DMS 273 (cell line): ENCODE measurements around the gene EFHD1.
"Not testable (repeated sequence)": the region's sequence is repeated elsewhere in the genome, so short reads cannot be mapped to it uniquely, and the experiment has no call there.

Experiments used
- DNase-seq: peaks from one replicate; lab custom pipeline; 2025; ENCODE audit not compliant: unreplicated experiment; lab: John Stamatoyannopoulos, UW

Gene EFHD1

DNA sequence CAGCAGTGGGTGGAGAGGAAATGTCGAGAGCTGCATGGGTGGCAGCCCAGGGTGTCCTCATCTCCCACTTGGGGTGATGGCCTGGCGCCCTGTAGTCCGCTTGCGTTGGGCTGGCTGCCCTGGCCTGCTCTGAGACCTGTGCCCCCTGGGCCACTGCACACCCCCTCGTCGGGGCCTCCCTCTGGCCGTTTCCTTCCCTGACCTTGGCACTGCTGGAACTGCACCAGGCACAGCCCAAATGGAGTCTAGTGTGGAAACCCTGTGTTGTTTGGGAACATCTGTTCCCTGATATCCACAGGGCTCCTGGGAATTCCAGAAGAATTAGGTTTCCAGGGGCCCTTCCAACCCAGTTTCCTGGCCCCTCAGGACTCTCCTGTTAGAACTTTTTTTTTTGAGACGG is 13.9 kb downstream of the EFHD1 start:
- peak; percentile 71 for DNase-seq

DNA sequence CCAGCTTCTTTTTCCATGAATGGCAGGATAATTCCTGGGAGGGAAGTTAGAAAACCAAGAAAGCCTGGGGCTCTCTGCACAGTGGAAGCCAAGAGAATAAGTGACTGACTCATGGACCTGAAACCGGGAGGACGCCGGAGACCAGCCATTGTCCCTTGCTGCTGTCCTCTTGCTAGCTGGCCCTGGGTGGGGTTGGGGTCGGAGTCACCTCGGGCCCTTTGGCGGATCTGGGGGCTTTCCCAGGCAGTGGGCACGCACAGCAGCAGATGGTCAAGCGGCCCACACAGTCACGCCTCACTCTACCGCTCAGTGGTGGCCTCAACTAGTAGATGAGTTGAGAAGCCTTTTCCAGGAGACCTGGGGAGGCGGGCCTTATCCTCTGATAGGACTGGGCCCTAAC is 15.6 kb downstream of the EFHD1 start:
- DNase-seq, result no peak

DNA sequence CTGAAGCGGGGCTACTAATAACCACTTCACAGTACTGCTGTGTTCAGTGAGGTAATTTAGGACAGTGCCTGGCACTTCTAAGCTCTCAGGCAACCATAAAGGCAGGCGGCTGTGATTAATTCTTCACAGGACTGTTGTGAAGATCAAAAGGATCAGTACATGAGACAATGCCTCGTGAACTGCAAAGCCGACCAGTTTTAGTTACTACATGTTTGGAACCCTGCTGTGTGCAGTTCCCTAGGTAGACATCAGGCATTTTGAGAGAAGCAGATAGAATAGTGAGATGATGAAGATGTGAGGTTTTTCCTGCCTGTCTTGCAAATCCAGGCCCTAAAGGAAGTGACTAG is 19.1 kb downstream of the EFHD1 start:
- no peak for DNase-seq

DNA sequence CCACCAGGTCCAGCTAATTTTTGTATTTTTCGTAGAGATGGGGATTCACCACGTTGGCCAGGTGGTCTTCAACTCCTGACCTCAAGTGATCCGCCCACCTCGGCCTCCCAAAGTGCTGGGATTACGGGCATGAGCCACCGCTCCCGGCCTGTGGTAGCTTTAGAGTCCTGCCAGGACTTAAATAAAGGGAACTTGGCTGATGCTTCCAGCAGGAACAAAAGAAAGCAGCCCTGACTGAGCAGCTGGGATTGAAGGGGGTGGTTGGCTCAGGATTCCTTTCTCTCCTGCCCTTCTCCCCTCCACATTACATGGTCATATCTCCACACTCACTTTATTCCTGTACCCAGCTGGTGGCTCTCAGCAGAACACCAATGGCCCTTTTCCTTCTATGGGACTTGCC is 20.0 kb downstream of the EFHD1 start:
- no peak for DNase-seq

DNA sequence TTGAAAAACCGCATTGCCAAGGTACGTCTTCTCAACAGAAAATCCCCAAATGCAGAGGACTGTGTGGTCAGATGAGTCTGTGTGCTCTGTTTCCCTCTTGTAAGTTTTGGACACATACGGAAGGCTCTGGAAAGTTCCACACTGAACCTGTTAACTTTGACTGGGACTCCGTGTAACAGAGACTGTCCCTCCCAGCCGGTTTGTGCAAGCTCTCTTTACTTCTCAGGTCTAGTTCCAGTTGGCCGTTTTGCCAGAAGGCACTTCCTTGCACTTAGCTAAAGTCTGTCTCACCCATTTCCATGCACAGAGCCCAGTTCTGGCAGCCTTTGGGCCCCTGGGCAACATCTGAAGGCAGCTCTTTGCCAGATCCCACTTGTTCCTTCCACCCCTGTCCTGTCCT is 22.0 kb downstream of the EFHD1 start:
- DNase-seq, result no peak

DNA sequence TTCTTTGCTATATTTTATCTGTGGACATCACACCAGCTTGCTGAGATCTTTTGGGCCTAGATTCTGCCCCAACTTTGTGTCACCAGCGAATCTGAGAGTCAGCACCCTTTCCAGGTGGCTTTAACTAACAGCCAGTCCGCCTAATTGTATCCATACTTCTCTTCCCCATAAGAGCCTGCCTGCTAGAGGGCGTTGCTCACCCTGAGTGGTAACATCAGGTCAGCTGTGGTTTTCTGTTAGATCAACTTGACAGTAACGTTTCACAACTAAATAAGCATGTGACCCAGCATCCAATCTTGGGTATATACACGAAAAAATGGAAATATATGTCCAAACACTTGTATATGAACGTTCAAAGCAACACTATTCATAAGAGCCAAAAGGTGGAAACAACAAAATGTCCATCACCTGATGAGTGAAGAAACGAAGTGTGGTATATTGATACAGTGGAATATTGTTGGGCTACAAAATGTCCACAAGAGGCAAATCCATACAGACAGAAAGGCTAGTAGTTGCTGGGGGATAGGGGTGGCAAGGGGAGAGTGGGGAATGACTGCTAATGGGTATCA is 24.9 kb downstream of the EFHD1 start:
- DNase-seq, result no peak

DNA sequence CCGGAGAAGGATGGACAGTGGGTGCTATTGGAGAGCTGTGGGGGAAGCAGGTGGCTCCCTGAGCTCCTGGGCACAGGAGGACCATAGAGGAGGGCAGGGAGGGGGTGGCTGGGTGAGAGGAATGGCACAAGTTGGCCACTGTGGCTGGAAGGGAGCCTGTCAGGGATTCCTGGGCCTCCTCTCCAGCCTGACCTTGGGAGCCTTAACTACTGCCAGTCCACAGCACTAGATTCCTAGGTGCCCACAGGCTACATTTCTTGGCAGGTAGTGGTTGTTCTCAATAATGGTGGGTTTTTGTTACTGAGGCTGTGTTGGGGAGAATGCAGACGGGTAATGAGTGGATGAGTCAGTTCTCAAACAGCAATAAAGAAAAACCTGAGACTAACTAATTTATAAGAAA is 26.0 kb downstream of the EFHD1 start:
- no peak for DNase-seq

DNA sequence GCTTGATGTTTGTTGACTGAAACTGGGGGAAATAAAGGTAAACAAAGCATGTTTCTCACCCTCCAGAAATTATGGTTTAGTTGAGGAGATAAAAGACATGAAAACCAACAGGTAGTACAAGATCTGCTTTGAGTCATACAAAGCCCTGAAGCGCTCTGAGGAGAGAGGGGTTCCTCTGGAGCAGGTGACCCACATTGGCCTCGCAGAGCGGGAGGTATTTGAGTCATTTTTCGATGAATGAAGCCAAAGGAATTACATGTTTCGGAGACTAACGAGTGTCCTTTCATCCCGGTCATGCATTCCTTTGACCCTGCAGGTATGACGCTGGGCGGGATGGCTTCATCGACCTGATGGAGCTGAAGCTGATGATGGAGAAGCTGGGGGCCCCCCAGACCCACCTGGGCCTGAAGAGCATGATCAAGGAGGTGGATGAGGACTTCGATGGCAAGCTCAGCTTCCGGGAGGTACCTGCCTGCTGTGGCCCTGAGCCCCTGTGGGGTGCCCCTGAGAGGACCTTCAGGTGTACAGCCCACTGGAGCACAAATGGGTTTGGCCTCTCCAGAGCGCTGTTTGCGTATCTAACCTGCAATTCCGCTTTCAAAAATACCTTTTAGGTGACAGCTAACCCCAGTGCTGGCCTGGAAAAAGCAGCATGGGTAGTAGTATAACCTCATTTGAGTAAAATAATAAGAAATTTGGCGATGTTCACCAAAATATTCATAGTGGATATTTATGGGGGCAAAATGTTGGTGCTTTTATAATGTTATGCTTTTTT is 29.3 kb downstream of the EFHD1 start:
- no peak for DNase-seq

DNA sequence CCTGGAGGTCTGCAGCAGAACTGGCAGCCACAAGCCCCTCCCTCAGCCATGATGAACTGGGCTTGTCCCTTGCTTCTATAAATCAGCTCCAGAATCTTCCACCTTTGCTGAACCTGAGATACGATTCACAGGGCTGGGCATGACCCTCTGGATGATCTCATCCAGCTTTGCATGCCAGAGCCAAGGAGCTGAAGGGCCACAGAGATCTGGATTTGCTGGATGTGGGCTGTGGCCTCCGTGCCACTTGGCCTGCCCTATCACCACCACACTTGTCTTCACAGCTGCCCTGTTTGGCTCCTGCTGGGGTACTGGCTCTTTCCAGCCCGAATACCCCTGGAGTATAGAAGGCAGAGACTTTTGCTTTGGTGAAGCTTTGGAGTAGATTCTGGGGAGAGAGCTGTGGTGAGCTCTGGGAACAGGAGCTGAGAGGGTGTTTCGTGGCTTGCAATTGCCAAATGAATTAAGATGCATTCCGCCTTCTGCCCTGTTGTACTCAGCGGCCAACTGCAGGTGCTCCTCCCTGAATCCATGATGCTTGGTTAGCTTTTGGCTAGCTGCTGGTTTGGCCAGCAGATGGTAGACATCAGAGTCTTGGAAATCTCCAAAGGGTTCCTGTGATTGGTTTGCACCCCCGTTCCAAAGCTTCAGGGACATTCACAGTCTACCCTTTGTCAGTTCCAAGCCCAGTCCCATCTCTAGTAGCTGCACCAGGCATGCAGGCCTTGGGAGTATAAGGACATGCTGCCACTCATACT is 32.8 kb downstream of the EFHD1 start:
- DNase-seq, result no peak

DNA sequence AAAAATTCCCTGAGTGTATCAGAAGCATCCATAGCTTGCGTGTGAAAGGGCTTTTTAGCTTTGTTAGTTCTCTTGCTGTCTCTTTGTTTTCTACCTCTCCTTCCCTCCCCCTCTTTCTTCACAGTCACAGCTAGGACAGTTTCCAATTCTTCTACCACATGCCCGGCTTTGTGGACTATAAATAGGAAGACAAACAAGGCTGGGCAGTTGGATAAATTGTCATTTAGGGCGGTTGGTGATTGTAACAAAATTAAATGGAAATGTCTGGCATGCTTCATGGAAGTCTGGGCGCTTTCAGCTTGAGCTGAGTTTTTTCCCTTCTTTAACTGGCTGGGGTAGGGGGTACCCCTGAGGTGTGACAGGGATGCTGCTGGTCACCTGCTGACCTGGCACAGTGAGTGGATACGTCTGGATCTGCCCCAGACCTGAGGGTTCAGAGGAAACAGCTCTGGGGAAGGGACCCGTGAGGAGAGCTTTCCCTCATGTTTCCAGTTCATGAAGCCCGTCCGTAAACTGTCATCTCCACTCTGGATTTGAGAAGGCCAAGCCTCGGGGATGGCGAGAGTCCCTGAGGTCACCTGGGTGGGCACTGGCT is 34.7 kb downstream of the EFHD1 start:
- DNase-seq, result no peak

DNA sequence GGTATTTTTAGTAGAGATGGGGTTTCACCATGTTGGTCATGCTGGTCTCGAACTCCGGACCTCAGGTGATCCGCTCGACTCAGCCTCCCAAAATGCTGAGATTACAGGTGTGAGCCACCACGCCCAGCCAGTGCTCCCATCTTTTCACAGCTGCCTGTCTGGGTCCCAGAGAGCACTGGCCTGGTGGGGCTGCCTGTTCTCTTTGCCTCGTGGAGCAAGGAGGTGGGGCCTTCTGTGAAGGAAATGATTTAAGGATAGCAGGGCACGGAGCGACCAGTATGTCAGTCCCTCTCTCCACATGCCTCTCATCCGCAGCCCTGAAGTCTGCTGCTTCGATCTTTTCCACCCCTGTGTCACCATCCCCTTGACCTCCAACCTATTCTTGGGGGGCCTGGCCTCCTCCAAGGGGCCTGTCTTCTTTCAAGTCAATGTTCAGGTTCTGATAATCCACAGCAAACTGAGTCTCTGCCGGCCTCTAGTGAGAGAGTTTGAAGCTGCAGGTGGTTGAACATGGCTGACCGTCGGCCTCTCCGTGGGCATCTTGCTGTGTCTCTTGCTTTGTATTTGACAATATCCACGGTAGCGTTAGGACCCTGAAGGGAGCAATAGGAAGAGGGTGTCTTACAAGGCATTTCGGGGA is 35.5 kb downstream of the EFHD1 start:
- peak; percentile 31 for DNase-seq

DNA sequence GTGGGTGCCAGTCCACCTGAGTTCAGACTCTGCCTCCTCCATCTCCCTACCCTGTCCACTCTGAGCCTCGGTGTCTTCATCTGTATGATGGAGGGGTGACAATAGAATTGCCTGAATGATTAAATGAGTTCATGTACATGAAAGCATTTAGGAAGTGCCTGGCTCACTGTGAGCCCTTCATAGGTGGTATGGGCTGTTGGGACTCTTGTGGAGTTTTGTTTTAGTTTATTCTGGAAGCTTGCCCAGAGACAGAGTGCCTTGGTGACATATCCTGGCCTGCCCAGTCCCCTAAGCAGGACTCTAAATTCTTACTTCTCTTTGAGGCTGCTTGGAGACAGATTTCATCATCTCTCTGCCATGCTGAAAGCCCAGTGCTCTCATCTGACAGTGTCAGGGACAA is 39.2 kb downstream of the EFHD1 start:
- DNase-seq, result no peak

DNA sequence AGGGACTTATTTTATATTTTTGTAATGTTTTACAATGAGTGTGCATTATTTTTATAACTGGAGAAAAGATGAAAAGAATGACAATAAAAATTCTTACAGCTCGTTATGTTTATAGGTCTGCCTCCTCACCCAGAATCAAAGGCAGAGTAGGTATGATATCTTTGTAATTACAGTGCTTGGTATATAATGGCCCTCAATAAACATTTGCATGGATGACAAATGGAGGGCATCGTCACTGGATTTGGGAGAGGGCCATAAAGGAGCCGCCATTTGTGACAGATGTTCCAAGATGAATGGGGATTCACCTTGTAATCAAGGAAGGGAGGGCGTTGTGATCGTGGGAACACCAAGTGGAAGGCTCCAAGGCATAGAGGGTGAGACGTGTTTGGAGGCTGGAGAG is 41.1 kb downstream of the EFHD1 start:
- no peak for DNase-seq

DNA sequence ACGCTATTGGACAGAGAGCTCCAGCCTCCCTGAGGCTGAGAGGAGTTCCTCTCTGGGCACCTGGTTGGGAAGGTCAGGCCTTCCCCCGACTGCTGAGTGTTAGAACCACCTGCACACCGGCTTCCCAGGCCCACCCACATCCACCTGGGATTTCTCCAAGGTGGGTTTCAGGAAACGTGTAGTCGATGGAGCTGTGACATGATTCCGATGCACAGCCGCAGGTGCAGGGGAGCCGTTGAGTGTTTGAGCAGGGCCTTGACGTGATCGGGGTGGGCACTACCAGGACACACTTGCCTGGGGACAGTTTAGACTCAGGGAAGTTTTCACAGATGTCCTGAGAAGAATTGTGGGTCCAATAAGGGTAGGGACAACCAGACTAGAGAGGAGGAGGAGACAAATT is 42.0 kb downstream of the EFHD1 start:
- no peak for DNase-seq

DNA sequence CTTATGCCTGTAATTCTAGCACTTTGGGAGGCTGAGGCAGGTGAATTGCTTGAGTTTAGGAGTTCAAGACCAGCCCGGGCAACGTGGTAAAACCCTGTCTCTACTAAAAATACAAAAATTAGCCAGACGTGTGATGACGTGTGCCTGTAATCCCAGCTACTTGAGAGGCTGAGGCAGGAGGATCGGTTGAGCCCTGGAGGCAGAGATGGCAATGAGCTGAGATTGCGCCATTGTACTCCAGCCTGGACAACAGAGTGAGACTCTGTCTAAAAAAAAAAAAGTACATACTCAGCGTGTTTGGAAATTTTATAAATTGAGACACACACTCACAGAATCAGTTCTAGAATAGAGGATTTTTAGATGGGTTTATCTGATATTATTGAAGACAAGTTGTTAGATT is 46.6 kb downstream of the EFHD1 start:
- no peak for DNase-seq

DNA sequence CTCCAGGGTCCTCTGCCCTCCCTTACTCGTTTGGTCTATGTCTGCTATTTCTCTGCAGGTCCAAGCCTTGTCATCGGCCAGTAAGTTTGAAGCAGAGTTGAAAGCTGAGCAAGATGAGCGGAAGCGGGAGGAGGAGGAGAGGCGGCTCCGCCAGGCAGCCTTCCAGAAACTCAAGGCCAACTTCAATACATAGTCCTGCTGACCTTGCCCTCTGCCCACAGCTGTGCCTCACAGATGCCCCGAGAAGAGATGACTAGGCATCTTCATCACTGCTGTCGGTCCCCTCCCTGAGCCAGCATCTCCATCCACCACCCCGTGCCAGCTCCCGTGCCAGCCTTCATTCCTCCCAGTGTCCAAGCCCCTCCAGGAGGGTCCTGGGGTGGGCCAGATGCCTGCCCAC is 48.1 kb downstream of the EFHD1 start:
- no peak for DNase-seq

DNA sequence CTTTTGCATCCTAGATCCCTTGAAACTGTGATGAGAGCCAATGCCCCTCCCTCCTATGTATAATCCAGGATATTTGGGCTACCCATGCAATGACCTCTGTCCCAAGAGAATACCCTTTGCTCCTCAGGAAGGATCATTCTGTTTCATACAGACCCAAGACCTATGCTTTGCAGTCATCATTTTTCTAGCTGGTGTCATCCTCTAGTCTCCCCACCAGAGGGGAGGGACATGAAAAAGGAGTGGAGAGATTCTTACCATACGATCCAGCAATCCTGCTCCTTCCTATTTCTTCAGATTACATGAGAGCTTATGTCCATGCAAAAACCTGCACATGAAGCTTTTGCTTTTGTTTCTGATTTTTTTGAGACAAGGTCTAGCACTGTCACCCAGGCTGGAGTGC is 50.0 kb downstream of the EFHD1 start:
- no peak for DNase-seq

DNA sequence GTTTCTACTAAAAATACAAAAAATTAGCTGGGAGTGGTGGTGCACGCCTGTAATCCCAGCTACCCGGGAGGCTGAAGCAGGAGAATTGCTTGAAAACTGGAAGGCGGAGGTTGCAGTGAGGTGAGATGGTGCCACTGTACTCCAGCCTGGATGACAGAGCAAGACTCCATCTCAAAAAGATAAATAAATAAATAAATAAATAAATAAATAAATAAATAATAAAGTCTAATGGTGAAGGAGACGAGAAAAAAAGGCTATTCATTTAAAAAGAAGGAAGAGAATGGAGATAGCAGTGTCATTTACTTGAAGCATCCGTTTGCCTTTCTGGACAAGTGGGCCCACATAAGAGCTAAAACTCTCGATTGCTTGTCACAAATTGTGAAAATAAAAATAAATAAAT is 52.0 kb downstream of the EFHD1 start:
- DNase-seq, result not testable (repeated sequence)

DNA sequence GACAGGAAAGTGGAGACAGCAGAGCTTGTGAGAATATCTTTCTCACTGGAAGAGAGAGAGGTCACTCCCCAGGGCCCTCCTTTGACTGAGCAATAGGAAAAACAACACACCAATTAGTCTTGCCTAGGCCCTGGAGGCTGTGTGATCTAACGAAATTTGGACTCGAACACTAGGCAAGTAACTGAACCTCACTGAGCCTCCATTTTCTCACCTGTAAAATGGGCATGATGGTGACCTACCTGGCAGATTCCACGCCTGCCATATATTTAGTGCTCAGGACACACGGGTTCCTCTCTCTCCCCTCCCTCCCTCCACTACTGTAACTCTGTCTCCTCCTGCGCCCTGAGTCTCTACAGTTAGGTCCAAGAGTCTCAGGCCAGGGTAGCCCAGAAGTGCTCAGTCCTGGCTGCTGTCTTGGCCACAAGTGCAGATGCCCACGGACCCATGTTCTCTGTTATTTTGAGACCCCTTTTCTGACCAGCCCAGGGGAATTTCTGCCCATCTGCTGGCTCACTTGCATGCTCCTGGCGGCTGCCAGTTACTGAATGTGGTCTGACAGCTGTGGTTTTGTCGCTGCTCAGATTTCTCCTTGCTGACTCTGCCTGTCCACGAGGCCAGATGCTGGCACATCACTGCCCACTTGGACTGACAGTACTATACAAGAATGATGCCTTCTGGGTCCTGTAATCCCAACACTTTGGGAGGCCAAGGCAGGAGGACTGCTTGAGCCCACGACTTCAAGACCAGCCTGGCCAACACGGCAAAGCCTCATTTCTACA is 54.2 kb downstream of the EFHD1 start:
- DNase-seq, result peak; percentile 81

DNA sequence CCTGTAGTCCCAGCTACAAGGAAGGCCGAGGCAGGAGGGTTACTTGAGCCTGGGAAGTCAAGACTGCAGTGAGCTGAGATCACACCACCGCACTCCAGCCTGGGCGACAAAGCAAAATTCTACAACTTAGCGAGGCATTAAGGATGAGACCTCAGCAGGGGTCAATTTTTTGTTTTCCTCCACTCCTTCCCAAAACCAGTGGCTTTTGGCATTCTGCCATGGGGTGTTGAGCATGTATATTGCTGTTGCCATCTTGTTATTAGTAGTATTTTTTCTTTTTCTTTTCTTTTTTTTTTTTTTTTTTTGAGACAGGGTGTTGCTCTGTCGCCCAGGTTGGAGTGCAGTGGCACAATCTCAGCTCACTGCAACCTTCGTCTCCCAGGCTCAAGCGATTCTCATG is 54.8 kb downstream of the EFHD1 start:
- DNase-seq, result peak; percentile 66
